ENCODE data around the gene ODF2.
"Not testable (repeated sequence)": the region's sequence is repeated elsewhere in the genome, so short reads cannot be mapped to it uniquely, and the experiment has no call there.

Gene ODF2

GRCh38 chr9:128439273-128439672 lies 16.5 kb upstream of the ODF2 start:
- H3K4me1 Mint-ChIP-seq (ENCODE audit: low read depth), result peaks cover 4% of the 10 kb centered on the region
- no peaks in the 10 kb centered on the region for H3K36me3 Mint-ChIP-seq (ENCODE audit: low read depth)

DNA sequence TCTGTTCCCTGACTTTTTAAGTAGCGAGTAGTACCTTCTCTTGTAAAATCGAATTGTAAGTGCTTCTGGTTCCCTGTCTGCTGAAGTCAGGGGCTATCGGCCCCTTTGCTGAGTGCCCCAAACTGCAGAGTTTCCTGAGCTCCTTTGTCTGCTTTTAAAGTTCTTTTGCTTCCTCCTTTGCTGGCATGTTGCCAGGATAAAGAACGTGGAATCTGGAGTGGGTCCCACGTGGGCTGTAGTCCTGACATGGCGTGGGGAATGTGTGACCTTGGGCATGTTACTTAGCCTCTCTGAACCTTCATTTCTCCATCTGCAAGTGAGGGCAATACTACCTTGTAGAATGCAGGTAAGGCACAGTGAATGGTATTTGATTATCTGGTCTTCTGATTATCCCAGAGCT lies 13.7 kb upstream of the ODF2 start:
- H3K27ac Mint-ChIP-seq, result no peak overlapping the region
- H3K4me1 Mint-ChIP-seq (ENCODE audit: low read depth), result peaks cover 4% of the 10 kb centered on the region
- no peaks in the 10 kb centered on the region for H3K36me3 Mint-ChIP-seq (ENCODE audit: low read depth)
- no peaks in the 10 kb centered on the region for H3K27me3 Mint-ChIP-seq
- no peak overlapping the region for H3K4me3 Mint-ChIP-seq
- DNase-seq, result no peak
- no peaks in the 10 kb centered on the region for H3K9me3 Mint-ChIP-seq

More at GRCh38 chr9:128439273-128439672, 16.5 kb upstream of the ODF2 start:
- Mint-ChIP-seq H3K27ac (no peak overlapping the region), H3K9me3 (no peaks in the 10 kb centered on the region), H3K4me3 (no peak overlapping the region), H3K27me3 (no peaks in the 10 kb centered on the region)
- no peak for DNase-seq

DNA sequence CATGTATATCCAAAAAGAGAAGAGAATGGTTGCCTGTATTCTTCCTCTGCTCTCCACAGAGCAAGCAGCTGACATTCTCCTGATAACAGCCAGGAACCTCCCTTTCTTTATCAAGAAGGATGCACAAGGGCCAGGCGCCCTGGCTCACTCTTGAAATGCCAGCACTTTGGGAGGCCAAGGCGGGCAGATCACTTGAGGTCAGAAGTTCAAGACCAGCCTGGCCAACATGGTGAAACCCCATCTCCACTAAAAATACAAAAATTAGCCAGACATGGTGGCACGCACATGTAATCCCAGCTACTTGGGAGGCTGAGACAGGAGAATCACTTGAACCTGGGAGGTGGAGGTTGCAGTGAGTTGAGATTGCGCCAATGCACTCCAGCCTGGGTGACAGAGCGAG lies 9.3 kb upstream of the ODF2 start:
- H3K4me3 Mint-ChIP-seq, H3K27me3 Mint-ChIP-seq: not testable (repeated sequence)

GRCh38 chr9:128448746-128449145 lies 7.1 kb upstream of the ODF2 start:
- Mint-ChIP-seq H3K27ac (no peak overlapping the region), H3K4me1 (ENCODE audit: low read depth) (no peaks in the 10 kb centered on the region), H3K27me3 (no peaks in the 10 kb centered on the region), H3K4me3 (no peak overlapping the region), H3K36me3 (ENCODE audit: low read depth) (no peaks in the 10 kb centered on the region), H3K9me3 (no peaks in the 10 kb centered on the region)
- DNase-seq, result no peak

More for the DNA sequence above, 9.3 kb upstream of the ODF2 start:
- not testable (repeated sequence) for H3K9me3 Mint-ChIP-seq; H3K27ac Mint-ChIP-seq; H3K36me3 Mint-ChIP-seq (ENCODE audit: low read depth); DNase-seq; H3K4me1 Mint-ChIP-seq (ENCODE audit: low read depth)

- H3K9me3 Mint-ChIP-seq, result no peaks in the 10 kb centered on the region
- no peaks in the 10 kb centered on the region for H3K27me3 Mint-ChIP-seq
- peak overlapping the region; percentile 4 for H3K4me3 Mint-ChIP-seq
- no peak for DNase-seq
- H3K36me3 Mint-ChIP-seq (ENCODE audit: low read depth), result peaks cover 16% of the 10 kb centered on the region
- peaks cover 28% of the 10 kb centered on the region for H3K4me1 Mint-ChIP-seq (ENCODE audit: low read depth)
- no peak overlapping the region for H3K27ac Mint-ChIP-seq
Observed at GRCh38 chr9:128454991-128455390, 815 bp upstream of the ODF2 start.

- DNase-seq, result peak; percentile 79
- Mint-ChIP-seq H3K4me3 (peak overlapping the region; percentile 86), H3K4me1 (ENCODE audit: low read depth) (peaks cover 28% of the 10 kb centered on the region), H3K9me3 (no peaks in the 10 kb centered on the region), H3K27me3 (no peaks in the 10 kb centered on the region), H3K27ac (peak overlapping the region; percentile 93), H3K36me3 (ENCODE audit: low read depth) (peaks cover 32% of the 10 kb centered on the region)
Observed at GRCh38 chr9:128456613-128457061, 831 bp downstream of the ODF2 start.

- Mint-ChIP-seq H3K4me1 (ENCODE audit: low read depth) (peaks cover 28% of the 10 kb centered on the region), H3K9me3 (no peaks in the 10 kb centered on the region), H3K27me3 (no peaks in the 10 kb centered on the region), H3K27ac (peak overlapping the region; percentile 93), H3K4me3 (peak overlapping the region; percentile 86), H3K36me3 (ENCODE audit: low read depth) (peaks cover 38% of the 10 kb centered on the region)
- peak; percentile 31 for DNase-seq
Observed at GRCh38 chr9:128457207-128457606, 1.4 kb downstream of the ODF2 start.

DNA sequence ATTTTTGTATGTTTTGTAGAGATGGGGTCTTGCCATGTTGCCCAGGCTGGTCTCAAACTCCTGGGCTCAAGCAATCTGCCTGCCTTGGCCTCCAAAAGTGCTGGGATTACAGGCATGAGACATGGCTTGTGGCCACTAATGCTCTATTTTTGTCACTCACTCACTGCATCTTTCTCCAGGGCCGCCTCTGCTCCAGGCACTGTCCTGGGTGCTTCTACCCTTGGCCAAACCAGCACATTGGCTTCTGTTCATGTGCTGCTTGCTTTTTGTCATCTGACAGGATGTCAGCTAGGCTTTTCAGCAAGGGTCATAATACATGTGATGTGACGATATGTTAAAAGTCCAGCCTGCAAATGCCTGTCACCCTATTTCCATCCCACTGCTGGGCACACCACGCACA lies 3.2 kb downstream of the ODF2 start:
- Mint-ChIP-seq H3K36me3 (ENCODE audit: low read depth) (peaks cover 55% of the 10 kb centered on the region), H3K27ac (no peak overlapping the region), H3K27me3 (no peaks in the 10 kb centered on the region), H3K4me3 (no peak overlapping the region), H3K9me3 (no peaks in the 10 kb centered on the region), H3K4me1 (ENCODE audit: low read depth) (peaks cover 28% of the 10 kb centered on the region)
- no peak for DNase-seq

DNA sequence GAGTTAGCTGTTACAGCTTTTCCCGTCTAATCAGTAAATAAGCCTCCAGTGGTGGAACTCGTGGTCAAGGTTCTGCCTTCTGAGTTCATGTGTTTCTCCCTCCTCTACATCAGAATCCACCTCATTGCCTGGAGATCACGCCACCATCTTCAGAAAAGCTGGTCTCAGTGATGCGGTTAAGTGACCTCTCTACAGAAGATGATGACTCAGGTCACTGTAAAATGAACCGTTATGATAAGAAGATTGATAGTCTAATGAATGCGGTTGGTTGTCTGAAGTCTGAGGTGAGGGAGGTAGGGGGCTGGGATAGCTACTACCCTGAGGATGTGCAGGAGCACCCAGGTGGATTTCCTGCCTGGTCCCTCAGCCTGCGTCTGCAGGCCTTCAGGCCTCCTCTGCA lies 13.3 kb downstream of the ODF2 start:
- H3K36me3 Mint-ChIP-seq (ENCODE audit: low read depth), result peaks cover 81% of the 10 kb centered on the region
- peaks cover 2% of the 10 kb centered on the region for H3K4me1 Mint-ChIP-seq (ENCODE audit: low read depth)
- no peak for DNase-seq
- no peak overlapping the region for H3K4me3 Mint-ChIP-seq
- no peaks in the 10 kb centered on the region for H3K9me3 Mint-ChIP-seq
- H3K27me3 Mint-ChIP-seq, result no peaks in the 10 kb centered on the region
- no peak overlapping the region for H3K27ac Mint-ChIP-seq

DNA sequence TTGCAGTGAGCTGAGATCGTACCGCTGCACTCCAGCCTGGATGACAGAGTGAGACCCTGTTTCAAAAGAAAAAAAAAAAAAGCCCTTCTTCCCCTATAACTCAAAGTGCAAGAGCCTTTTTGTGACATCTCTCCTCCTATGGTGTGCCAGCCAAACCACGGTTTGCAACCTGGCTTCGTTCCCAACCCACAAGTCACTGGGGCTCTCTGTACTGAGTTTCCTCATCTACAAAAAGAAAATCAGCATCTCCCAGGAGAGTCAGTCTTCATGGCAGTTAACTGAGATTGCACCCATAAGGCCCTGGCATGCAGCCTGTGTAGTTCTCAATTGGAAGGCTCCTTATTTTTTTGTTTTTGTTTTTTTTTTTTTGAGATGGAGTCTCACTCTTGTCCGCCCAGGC lies 14.8 kb downstream of the ODF2 start:
- DNase-seq, result no peak
- H3K4me1 Mint-ChIP-seq (ENCODE audit: low read depth), result peaks cover 2% of the 10 kb centered on the region
- H3K4me3 Mint-ChIP-seq, result no peak overlapping the region
- H3K27ac Mint-ChIP-seq, result no peak overlapping the region
- H3K9me3 Mint-ChIP-seq, result no peaks in the 10 kb centered on the region
- H3K36me3 Mint-ChIP-seq (ENCODE audit: low read depth), result peaks cover 85% of the 10 kb centered on the region
- no peaks in the 10 kb centered on the region for H3K27me3 Mint-ChIP-seq

DNA sequence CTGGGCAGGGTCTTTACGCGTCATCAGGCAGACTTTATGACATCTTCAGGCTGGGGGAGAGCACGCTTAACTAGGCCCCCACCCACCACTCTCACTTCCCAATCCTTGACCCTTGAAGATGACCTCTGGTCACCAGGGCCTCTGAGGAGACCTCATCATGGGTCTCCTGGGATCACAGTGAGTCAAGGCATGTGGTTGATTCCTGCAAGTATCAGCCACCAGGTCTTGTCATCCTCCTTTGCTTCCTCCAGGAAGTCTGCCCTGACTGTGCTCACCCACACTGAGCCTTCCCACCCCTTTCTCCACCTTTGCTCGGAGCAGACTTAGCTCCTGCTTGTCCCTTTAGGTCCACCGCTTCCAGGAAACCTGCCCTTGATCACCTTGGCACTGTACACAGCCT lies 17.3 kb downstream of the ODF2 start:
- H3K4me3 Mint-ChIP-seq, result no peak overlapping the region
- H3K27me3 Mint-ChIP-seq, result no peaks in the 10 kb centered on the region
- H3K36me3 Mint-ChIP-seq (ENCODE audit: low read depth), result peaks cover 83% of the 10 kb centered on the region
- H3K4me1 Mint-ChIP-seq (ENCODE audit: low read depth), result peaks cover 2% of the 10 kb centered on the region
- H3K27ac Mint-ChIP-seq, result no peak overlapping the region
- DNase-seq, result no peak
- no peaks in the 10 kb centered on the region for H3K9me3 Mint-ChIP-seq

- H3K36me3 Mint-ChIP-seq (ENCODE audit: low read depth), result peaks cover 82% of the 10 kb centered on the region
- no peaks in the 10 kb centered on the region for H3K27me3 Mint-ChIP-seq
- no peak overlapping the region for H3K4me3 Mint-ChIP-seq
- no peak for DNase-seq
- no peaks in the 10 kb centered on the region for H3K4me1 Mint-ChIP-seq (ENCODE audit: low read depth)
- H3K9me3 Mint-ChIP-seq, result no peaks in the 10 kb centered on the region
- H3K27ac Mint-ChIP-seq, result no peak overlapping the region
Observed at GRCh38 chr9:128475867-128476266, 20.1 kb downstream of the ODF2 start.

DNA sequence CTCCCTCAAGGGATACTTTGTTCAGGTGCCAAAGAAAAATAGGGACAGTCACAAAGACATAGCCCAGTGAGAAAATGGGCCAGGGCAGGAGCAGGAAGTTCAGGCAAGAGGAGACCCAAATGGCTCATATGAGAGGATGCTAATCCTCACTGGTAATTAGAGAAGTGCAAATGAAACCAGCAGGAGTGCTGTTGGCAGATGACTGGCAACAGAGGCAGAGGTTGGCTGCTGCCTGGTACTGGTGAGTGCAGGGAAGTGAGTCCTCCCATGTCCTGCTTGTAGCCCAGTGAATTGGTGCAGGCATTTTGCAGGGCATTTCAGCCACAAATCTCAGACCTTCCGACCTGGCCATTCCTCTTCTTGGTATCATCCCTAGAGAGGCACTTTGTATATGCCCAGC lies 23.5 kb downstream of the ODF2 start:
- no peaks in the 10 kb centered on the region for H3K9me3 Mint-ChIP-seq
- no peaks in the 10 kb centered on the region for H3K27me3 Mint-ChIP-seq
- no peaks in the 10 kb centered on the region for H3K4me1 Mint-ChIP-seq (ENCODE audit: low read depth)
- H3K36me3 Mint-ChIP-seq (ENCODE audit: low read depth), result peaks cover 84% of the 10 kb centered on the region
- no peak overlapping the region for H3K4me3 Mint-ChIP-seq
- H3K27ac Mint-ChIP-seq, result no peak overlapping the region
- no peak for DNase-seq

DNA sequence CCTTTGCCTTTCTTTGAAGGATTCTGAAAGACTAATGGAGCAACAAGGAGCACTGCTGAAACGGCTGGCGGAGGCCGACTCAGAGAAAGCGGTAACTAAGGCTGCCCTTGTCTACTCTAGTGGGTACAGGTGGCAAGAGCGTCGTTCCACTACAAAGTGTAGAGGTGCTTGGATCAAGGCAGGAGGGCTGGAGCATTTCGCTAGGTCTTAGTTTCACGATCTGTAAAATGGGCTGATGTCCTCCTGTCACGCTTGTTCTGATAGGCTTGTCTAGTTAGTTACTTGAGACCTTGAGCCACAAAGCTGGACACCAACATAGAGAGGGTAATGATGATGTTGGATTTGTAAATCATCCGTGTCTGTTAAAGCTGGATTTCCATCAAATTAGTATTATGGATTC lies 25.8 kb downstream of the ODF2 start:
- H3K27ac Mint-ChIP-seq, result no peak overlapping the region
- H3K9me3 Mint-ChIP-seq, result no peaks in the 10 kb centered on the region
- H3K27me3 Mint-ChIP-seq, result no peaks in the 10 kb centered on the region
- no peaks in the 10 kb centered on the region for H3K4me1 Mint-ChIP-seq (ENCODE audit: low read depth)
- no peak overlapping the region for H3K4me3 Mint-ChIP-seq
- peaks cover 84% of the 10 kb centered on the region for H3K36me3 Mint-ChIP-seq (ENCODE audit: low read depth)
- no peak for DNase-seq

- no peak for DNase-seq
- H3K9me3 Mint-ChIP-seq, result no peaks in the 10 kb centered on the region
- H3K4me3 Mint-ChIP-seq, result no peak overlapping the region
- no peaks in the 10 kb centered on the region for H3K4me1 Mint-ChIP-seq (ENCODE audit: low read depth)
- no peaks in the 10 kb centered on the region for H3K27me3 Mint-ChIP-seq
- no peak overlapping the region for H3K27ac Mint-ChIP-seq
- H3K36me3 Mint-ChIP-seq (ENCODE audit: low read depth), result peaks cover 90% of the 10 kb centered on the region
Observed at GRCh38 chr9:128482186-128482585, 26.4 kb downstream of the ODF2 start.

- H3K4me1 Mint-ChIP-seq (ENCODE audit: low read depth), result no peaks in the 10 kb centered on the region
- no peak for DNase-seq
- no peaks in the 10 kb centered on the region for H3K27me3 Mint-ChIP-seq
- no peak overlapping the region for H3K4me3 Mint-ChIP-seq
- no peak overlapping the region for H3K27ac Mint-ChIP-seq
- peaks cover 94% of the 10 kb centered on the region for H3K36me3 Mint-ChIP-seq (ENCODE audit: low read depth)
- no peaks in the 10 kb centered on the region for H3K9me3 Mint-ChIP-seq
Observed at GRCh38 chr9:128484686-128485413, 29.0 kb downstream of the ODF2 start.

Measured in activated T-cell treated with anti-CD3 and anti-CD28 coated beads, Interleukin-2, amount 50 U/mL, for 24 hours (primary cell).